Cardiac muscle cell (in vitro differentiated cells and primary cell): ENCODE data around the gene TLE7. TPM values are rescaled to one million over a fixed set of nuclear protein-coding genes. Genes with fewer than 3 reads are reported as not detected.

Source experiments
- DNase-seq, 2 donors: peaks; one replicate each; pipeline versions ENCODE4 v3.0.0 to v3.0.0-alpha.2; 2010 to 2017; ENCODE audit warnings: low read depth in 1 of 2, low spot score in 1 of 2
- H3K27ac ChIP-seq: fragments of 200-600 bp; sonication (generic); 2 replicates; pipeline ENCODE4 v1.5.1; 2016
- H3K27me3 ChIP-seq: fragments of 200-600 bp; sonication (generic); 2 replicates; pipeline ENCODE4 v1.6.0; 2016; ENCODE audit warnings: control low read depth
- H3K36me3 ChIP-seq: fragments of 200-600 bp; sonication (generic); 2 replicates; pipeline ENCODE4 v1.5.1; 2016; ENCODE audit warnings: control low read depth
- H3K4me1 ChIP-seq: fragments of 200-600 bp; sonication (generic); 2 replicates; pipeline ENCODE4 v1.8.1; 2017; ENCODE audit warnings: low read depth, mild to moderate bottlenecking, mixed run types
- H3K4me3 ChIP-seq: fragments of 200-600 bp; sonication (generic); 2 replicates; pipeline ENCODE4 v1.5.1; 2016; ENCODE audit warnings: mild to moderate bottlenecking
- H3K9me3 ChIP-seq: fragments of 200-600 bp; sonication (generic); 2 replicates; pipeline ENCODE4 v1.5.1; 2017; ENCODE audit warnings: low read depth, mild to moderate bottlenecking, control low read depth
- CTCF ChIP-seq: IDR thresholded peaks from 2 replicates; pipeline ENCODE4 v1.5.1; 2012; ENCODE audit warnings: low read depth, mild to moderate bottlenecking, low read length
- polyA plus RNA-seq: library from polyadenylated mRNA; unstranded; fragments of >200 nt; fragmentation: Nextera tagmentation; extraction: Ambion mirVana; gene quantifications from 2 replicates; pipeline ENCODE4 v1.2.1, GENCODE V29; 2016
- total RNA-seq: library from RNA; depleted of rRNA; stranded (reverse); fragments of >200 nt; gene quantifications from 2 replicates; pipeline ENCODE4 v1.2.3, GENCODE V29; 2016

TLE7 gene
- total and polyA plus RNA-seq, 2 experiments from 2014 or later, result not detected

- H3K4me1 ChIP-seq, result peaks cover 19% of the 10 kb centered on the region
- TF ChIP-seq CTCF, result no peak
- H3K36me3 ChIP-seq, result no peaks in the 10 kb centered on the region
- H3K4me3 ChIP-seq, result no peak overlapping the region
- H3K9me3 ChIP-seq, result no peaks in the 10 kb centered on the region
- no peak for DNase-seq
- H3K27me3 ChIP-seq, result no peaks in the 10 kb centered on the region
- H3K27ac ChIP-seq, result no peak overlapping the region
Measured at GRCh38 chr16:71389330-71389729, 52.5 kb downstream of the TLE7 start.

- TF ChIP-seq CTCF, result no peak
- Histone ChIP-seq H3K4me3 (no peak overlapping the region), H3K9me3 (no peaks in the 10 kb centered on the region), H3K4me1 (peaks cover 19% of the 10 kb centered on the region), H3K36me3 (no peaks in the 10 kb centered on the region), H3K27ac (no peak overlapping the region), H3K27me3 (no peaks in the 10 kb centered on the region)
- DNase-seq, result peak in 1 of 2 donors; percentile 15
Measured at GRCh38 chr16:71387045-71387871, 54.6 kb downstream of the TLE7 start.

GRCh38 chr16:71384073-71384724, 57.7 kb downstream of the TLE7 start:
- H3K9me3 ChIP-seq, result no peaks in the 10 kb centered on the region
- no peak overlapping the region for H3K4me3 ChIP-seq
- no peak for DNase-seq
- no peak for TF ChIP-seq CTCF
- H3K36me3 ChIP-seq, result no peaks in the 10 kb centered on the region
- H3K4me1 ChIP-seq, result peaks cover 19% of the 10 kb centered on the region
- H3K27ac ChIP-seq, result no peak overlapping the region
- peaks cover 7% of the 10 kb centered on the region for H3K27me3 ChIP-seq

GRCh38 chr16:71383054-71383773, 58.6 kb downstream of the TLE7 start:
- no peak overlapping the region for H3K27ac ChIP-seq
- H3K27me3 ChIP-seq, result peaks cover 7% of the 10 kb centered on the region
- TF ChIP-seq CTCF, result no peak
- peak in 1 of 2 donors; percentile 69 for DNase-seq
- H3K9me3 ChIP-seq, result no peaks in the 10 kb centered on the region
- peaks cover 19% of the 10 kb centered on the region for H3K4me1 ChIP-seq
- no peak overlapping the region for H3K4me3 ChIP-seq
- no peaks in the 10 kb centered on the region for H3K36me3 ChIP-seq

- H3K27ac ChIP-seq, result no peak overlapping the region
- TF ChIP-seq CTCF, result no peak
- H3K4me1 ChIP-seq, result peaks cover under 1% of the 10 kb centered on the region
- H3K36me3 ChIP-seq, result no peaks in the 10 kb centered on the region
- no peaks in the 10 kb centered on the region for H3K9me3 ChIP-seq
- H3K4me3 ChIP-seq, result no peak overlapping the region
- peaks cover 7% of the 10 kb centered on the region for H3K27me3 ChIP-seq
- no peak for DNase-seq
Measured at GRCh38 chr16:71380831-71381230, 61.0 kb downstream of the TLE7 start.

Other genes starting within 250 kb of the TLE7 start
- 0.95 and 2.0 TPM in 2 replicates for gene HYDIN, start 211.3 kb downstream of the TLE7 start, total RNA-seq
- 1.7 and 1.8 TPM in 2 replicates for gene HYDIN, start 211.3 kb downstream of the TLE7 start, polyA plus RNA-seq
- gene CMTR2, start 152.7 kb downstream of the TLE7 start, total RNA-seq, result 21.5 and 38.6 TPM in 2 replicates
- 13.9 and 20.4 TPM in 2 replicates for gene CMTR2, start 152.7 kb downstream of the TLE7 start, polyA plus RNA-seq
- gene CALB2, start 83.3 kb downstream of the TLE7 start, total RNA-seq, result 0.36 and 1.3 TPM in 2 replicates
- gene CALB2, start 83.3 kb downstream of the TLE7 start, polyA plus RNA-seq, result 0.34 and 0.45 TPM in 2 replicates
- gene ZNF23, start 20.2 kb upstream of the TLE7 start, total RNA-seq, result 6.7 and 8.0 TPM in 2 replicates
- gene ZNF23, start 20.2 kb upstream of the TLE7 start, polyA plus RNA-seq, result 8.5 and 12.2 TPM in 2 replicates
- 2.0 and 7.0 TPM in 2 replicates for gene ZNF19, start 47.3 kb upstream of the TLE7 start, total RNA-seq
- 4.5 and 6.1 TPM in 2 replicates for gene ZNF19, start 47.3 kb upstream of the TLE7 start, polyA plus RNA-seq
- gene CHST4, start 84.4 kb upstream of the TLE7 start, total RNA-seq, result 0.63 TPM in 1 of 2 replicates, not detected in the other
- gene CHST4, start 84.4 kb upstream of the TLE7 start, polyA plus RNA-seq, result not detected in 2 replicates
- gene TAT, start 135.0 kb upstream of the TLE7 start, total RNA-seq, result not detected in 2 replicates
- 0.04 TPM in 2 replicates for gene TAT, start 135.0 kb upstream of the TLE7 start, polyA plus RNA-seq
- gene MARVELD3, start 184.1 kb upstream of the TLE7 start, total RNA-seq, result not detected in 2 replicates
- 0.44 and 0.51 TPM in 2 replicates for gene MARVELD3, start 184.1 kb upstream of the TLE7 start, polyA plus RNA-seq